GM18499 (cell line): ENCODE data around the gene C1QTNF7.

ENCODE experiments used
- ATAC-seq: cut with Tn5 transposase; IDR thresholded peaks from one replicate; pipeline ENCODE4 v1.9.1; 2021; ENCODE audit warnings: moderate number of reproducible peaks; ENCODE audit not compliant: insufficient read depth, unreplicated experiment

Gene C1QTNF7

GRCh38 chr4:15413010-15413622, 14.7 kb upstream of the C1QTNF7 start:
- no peak for ATAC-seq

GRCh38 chr4:15413623-15414019, 14.2 kb upstream of the C1QTNF7 start:
- ATAC-seq = no peak

- no peak for ATAC-seq
Measured at GRCh38 chr4:15414551-15415091, 13.2 kb upstream of the C1QTNF7 start.

- ATAC-seq = no peak
Measured at GRCh38 chr4:15416357-15417232, 11.2 kb upstream of the C1QTNF7 start.

- no peak for ATAC-seq
Measured at GRCh38 chr4:15417233-15417660, 10.6 kb upstream of the C1QTNF7 start.

GRCh38 chr4:15418956-15419355, 8.9 kb upstream of the C1QTNF7 start:
- no peak for ATAC-seq

- no peak for ATAC-seq
Measured at GRCh38 chr4:15420642-15421041, 7.2 kb upstream of the C1QTNF7 start.

- no peak for ATAC-seq
Measured at GRCh38 chr4:15423285-15423711, 4.5 kb upstream of the C1QTNF7 start.

- no peak for ATAC-seq
Measured at GRCh38 chr4:15425520-15425919, 2.3 kb upstream of the C1QTNF7 start.

GRCh38 chr4:15427161-15427560, 672 bp upstream of the C1QTNF7 start:
- ATAC-seq = no peak

GRCh38 chr4:15428611-15429010, 778 bp downstream of the C1QTNF7 start:
- ATAC-seq = no peak

GRCh38 chr4:15434091-15434490, 6.3 kb downstream of the C1QTNF7 start:
- ATAC-seq = no peak

GRCh38 chr4:15434676-15435075, 6.8 kb downstream of the C1QTNF7 start:
- ATAC-seq = no peak

GRCh38 chr4:15436513-15436912, 8.7 kb downstream of the C1QTNF7 start:
- ATAC-seq = no peak

- no peak for ATAC-seq
Measured at GRCh38 chr4:15438939-15439524, 11.2 kb downstream of the C1QTNF7 start.

GRCh38 chr4:15443371-15444160, 15.7 kb downstream of the C1QTNF7 start:
- ATAC-seq = no peak

GRCh38 chr4:15444276-15444675, 16.4 kb downstream of the C1QTNF7 start:
- no peak for ATAC-seq

- ATAC-seq = no peak
Measured at GRCh38 chr4:15444879-15445547, 17.2 kb downstream of the C1QTNF7 start.

- no peak for ATAC-seq
Measured at GRCh38 chr4:15451181-15451865, 23.5 kb downstream of the C1QTNF7 start.
